HepG2 (cell line): ENCODE results near the gene ELAC1. TPM values are rescaled to one million over a fixed set of nuclear protein-coding genes. Genes with fewer than 3 reads are reported as not detected.

Experiments
- ARNT ChIP-seq: fragments of 450-650 bp; IDR thresholded peaks from 2 replicates; pipeline ENCODE4 v1.6.1; 2017
- ATF1 ChIP-seq: IDR thresholded peaks from 2 replicates; pipeline ENCODE4 v1.6.1; 2016; ENCODE audit warnings: mild to moderate bottlenecking, control low read depth
- IRF1 ChIP-seq: sonication (generic); formaldehyde crosslinking; IDR thresholded peaks from 2 replicates; pipeline ENCODE4 v1.4.0; 2020; ENCODE audit warnings: low read depth, mild to moderate bottlenecking, missing genetic modification reagents
- KDM3A ChIP-seq: IDR thresholded peaks from 2 replicates; pipeline ENCODE4 v1.6.1; 2018; ENCODE audit warnings: low read depth, missing compliant biosample characterization
- KDM5B ChIP-seq: sonication (generic); formaldehyde crosslinking; IDR thresholded peaks from 2 replicates; pipeline ENCODE4 v1.4.0; 2020; ENCODE audit warnings: missing genetic modification reagents, mild to moderate bottlenecking, borderline replicate concordance
- NFE2 ChIP-seq: sonication (generic); formaldehyde crosslinking; IDR thresholded peaks from 2 replicates; pipeline ENCODE4 v1.4.0; 2020; ENCODE audit warnings: missing genetic modification reagents
- NFIC ChIP-seq: IDR thresholded peaks from 2 replicates; pipeline ENCODE4 v1.6.1; 2012; ENCODE audit warnings: mild to moderate bottlenecking, low read length, inconsistent platforms
- ONECUT2 ChIP-seq: sonication (generic); formaldehyde crosslinking; IDR thresholded peaks from 2 replicates; pipeline ENCODE4 v1.4.0; 2020; ENCODE audit warnings: missing genetic modification reagents
- PHF8 ChIP-seq: sonication (generic); formaldehyde crosslinking; IDR thresholded peaks from 2 replicates; pipeline ENCODE4 v1.5.0; 2020; ENCODE audit warnings: missing genetic modification reagents
- PLRG1 ChIP-seq: fragments of 450-650 bp; conservative IDR thresholded peaks from 2 replicates; pipeline ENCODE4 v1.6.1; 2016
- ZNF12 ChIP-seq: sonication (generic); formaldehyde crosslinking; IDR thresholded peaks from 2 replicates; pipeline ENCODE4 v1.5.0; 2020; ENCODE audit warnings: missing genetic modification reagents
- ZNF18 ChIP-seq: sonication (generic); formaldehyde crosslinking; IDR thresholded peaks from 2 replicates; pipeline ENCODE4 v1.8.0; 2022; ENCODE audit warnings: mild to moderate bottlenecking, missing genetic modification reagents; ENCODE audit not compliant: insufficient replicate concordance
- ZNF280B ChIP-seq: sonication (generic); formaldehyde crosslinking; IDR thresholded peaks from 2 replicates; pipeline ENCODE4 v1.5.0; 2020; ENCODE audit warnings: missing genetic modification reagents, mild to moderate bottlenecking, borderline replicate concordance
- ZNF354B ChIP-seq: sonication (generic); formaldehyde crosslinking; IDR thresholded peaks from 2 replicates; pipeline ENCODE4 v1.8.0; 2022; ENCODE audit warnings: mild to moderate bottlenecking, missing genetic modification reagents
- ZNF382 ChIP-seq: sonication (generic); formaldehyde crosslinking; IDR thresholded peaks from 2 replicates; pipeline ENCODE4 v1.5.0; 2020; ENCODE audit warnings: missing genetic modification reagents, mild to moderate bottlenecking, borderline replicate concordance
- ZNF432 ChIP-seq: sonication (generic); formaldehyde crosslinking; IDR thresholded peaks from 2 replicates; pipeline ENCODE4 v1.5.0; 2020; ENCODE audit warnings: missing genetic modification reagents, mild to moderate bottlenecking, borderline replicate concordance
- ZNF484 ChIP-seq: sonication (generic); formaldehyde crosslinking; IDR thresholded peaks from 2 replicates; pipeline ENCODE4 v1.5.1; 2020; ENCODE audit warnings: mild to moderate bottlenecking, low read depth, missing genetic modification reagents, borderline replicate concordance
- ZNF619 ChIP-seq: sonication (generic); formaldehyde crosslinking; IDR thresholded peaks from 2 replicates; pipeline ENCODE4 v1.4.0; 2020; ENCODE audit warnings: mild to moderate bottlenecking, missing genetic modification reagents
- ZNF652 ChIP-seq: IDR thresholded peaks from 2 replicates; pipeline ENCODE4 v1.6.1; 2016; ENCODE audit warnings: low read depth, borderline replicate concordance
- ZNF709 ChIP-seq: sonication (generic); formaldehyde crosslinking; IDR thresholded peaks from 2 replicates; pipeline ENCODE4 v1.5.0; 2020; ENCODE audit warnings: mild to moderate bottlenecking, missing genetic modification reagents
- polyA plus RNA-seq, 8 experiments: library from polyadenylated mRNA; depleted of rRNA in 3 of 8; stranded (reverse) in 7 of 8; unstranded in 1 of 8; fragments of >200 nt; fragmentation: Illumina TruSeq in 4 of 8; extraction: Trizol in 4 of 8; gene quantifications; 2 replicates each; pipeline versions ENCODE4 v1.2.1 to v1.2.3, GENCODE V29; 2011 to 2016; ENCODE audit warnings: low read depth in 4 of 8, missing spikeins in 1 of 8, mixed read lengths in 1 of 8; ENCODE audit not compliant: insufficient read depth in 1 of 8
- total RNA-seq, 5 experiments: library from RNA; depleted of rRNA; stranded (reverse); fragments of >200 nt; fragmentation: Illumina TruSeq; extraction: Trizol; gene quantifications; 2 replicates each; pipeline ENCODE4 v1.2.3, GENCODE V29; 2016; ENCODE audit warnings: low read depth in 1 of 5
- TF ChIP-seq, protein P1 (sequence below): sonication (generic); formaldehyde crosslinking; IDR thresholded peaks from 2 replicates; pipeline ENCODE4 v1.8.0; 2022; ENCODE audit warnings: missing genetic modification reagents, mild to moderate bottlenecking, borderline replicate concordance

Gene ELAC1
- total and polyA plus RNA-seq, 2 of the 13 experiments (the other 11 are each of a cell fraction or from before 2014, with no cell fraction given): 1.9 to 3.6 TPM

- TF ChIP-seq ZNF484 (CRISPR knock-in tag): no peak
- TF ChIP-seq KDM5B (CRISPR knock-in tag): no peak; the same call in 1 of the 2 replicates
- TF ChIP-seq NFIC: no peak
- no peak for TF ChIP-seq IRF1
- no peak for TF ChIP-seq ZNF354B (CRISPR knock-in tag)
- no peak for TF ChIP-seq ATF1 (CRISPR knock-in tag)
- TF ChIP-seq ZNF18 (CRISPR knock-in tag): peak; percentile 17
- TF ChIP-seq KDM3A: no peak
- TF ChIP-seq ZNF619 (CRISPR knock-in tag): no peak
- TF ChIP-seq ONECUT2 (CRISPR knock-in tag): no peak
- TF ChIP-seq ZNF432: no peak
- TF ChIP-seq, protein P1, sequence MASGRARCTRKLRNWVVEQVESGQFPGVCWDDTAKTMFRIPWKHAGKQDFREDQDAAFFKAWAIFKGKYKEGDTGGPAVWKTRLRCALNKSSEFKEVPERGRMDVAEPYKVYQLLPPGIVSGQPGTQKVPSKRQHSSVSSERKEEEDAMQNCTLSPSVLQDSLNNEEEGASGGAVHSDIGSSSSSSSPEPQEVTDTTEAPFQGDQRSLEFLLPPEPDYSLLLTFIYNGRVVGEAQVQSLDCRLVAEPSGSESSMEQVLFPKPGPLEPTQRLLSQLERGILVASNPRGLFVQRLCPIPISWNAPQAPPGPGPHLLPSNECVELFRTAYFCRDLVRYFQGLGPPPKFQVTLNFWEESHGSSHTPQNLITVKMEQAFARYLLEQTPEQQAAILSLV: peak; percentile 57; the same call in 1 of the 2 replicates
- TF ChIP-seq ZNF709 (CRISPR knock-in tag): no peak
- no peak for TF ChIP-seq ZNF652 (CRISPR knock-in tag)
- no peak for TF ChIP-seq ZNF382 (CRISPR knock-in tag)
- TF ChIP-seq ZNF280B (CRISPR knock-in tag): no peak
- no peak for TF ChIP-seq ARNT
- TF ChIP-seq PLRG1: no peak
- TF ChIP-seq PHF8 (CRISPR knock-in tag): peak; percentile 96
- no peak for TF ChIP-seq ZNF12 (CRISPR knock-in tag)
- no peak for TF ChIP-seq NFE2
These were observed at the start of gene ELAC1 (continued) for GRCh38 chr18:50967714-50968661.
